COR-L47 (cell line): ENCODE measurements around the gene CLCN1.

Experiments
- DNase-seq: peaks from one replicate; lab custom pipeline; 2025; lab: John Stamatoyannopoulos, UW

The CLCN1 gene

DNA sequence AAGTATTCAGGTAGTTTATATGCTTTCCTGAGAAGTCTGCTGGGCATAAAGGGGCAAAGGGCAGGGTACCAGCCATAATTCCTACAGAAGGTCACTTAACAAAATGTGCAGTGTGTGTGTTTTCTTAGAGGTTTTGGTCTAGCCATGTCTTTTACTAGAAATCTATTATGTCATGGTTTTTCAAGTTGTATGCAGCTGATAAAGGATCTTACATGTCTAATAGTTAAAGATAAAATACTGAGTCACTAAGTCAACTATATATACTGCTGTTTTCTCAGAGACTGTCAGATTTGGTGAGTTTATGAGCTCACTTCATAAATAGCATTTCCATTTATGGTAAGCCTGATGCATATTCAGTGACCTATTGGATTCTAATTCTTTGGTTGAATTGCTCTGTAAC is 20.0 kb upstream of the CLCN1 start:
- DNase-seq: no peak

DNA sequence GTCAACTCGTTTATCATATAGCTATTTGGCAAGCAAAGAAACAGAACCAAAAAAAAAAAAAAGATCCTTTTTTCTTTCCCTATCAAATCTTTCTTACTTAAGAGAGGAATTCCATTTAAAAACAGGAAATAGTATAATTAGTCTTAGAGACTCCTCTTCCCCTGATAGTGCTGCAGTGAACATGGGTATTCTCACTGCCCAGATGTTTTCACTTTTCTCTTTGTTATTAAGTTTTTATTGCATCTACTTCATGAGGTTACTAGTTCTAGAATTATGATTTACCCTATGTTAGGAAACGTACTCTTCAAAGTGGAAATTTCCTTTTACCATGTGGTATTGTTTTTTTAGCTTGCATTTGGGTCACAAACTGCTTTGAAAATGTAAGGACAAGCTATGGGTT is 19.2 kb upstream of the CLCN1 start:
- DNase-seq: no peak

DNA sequence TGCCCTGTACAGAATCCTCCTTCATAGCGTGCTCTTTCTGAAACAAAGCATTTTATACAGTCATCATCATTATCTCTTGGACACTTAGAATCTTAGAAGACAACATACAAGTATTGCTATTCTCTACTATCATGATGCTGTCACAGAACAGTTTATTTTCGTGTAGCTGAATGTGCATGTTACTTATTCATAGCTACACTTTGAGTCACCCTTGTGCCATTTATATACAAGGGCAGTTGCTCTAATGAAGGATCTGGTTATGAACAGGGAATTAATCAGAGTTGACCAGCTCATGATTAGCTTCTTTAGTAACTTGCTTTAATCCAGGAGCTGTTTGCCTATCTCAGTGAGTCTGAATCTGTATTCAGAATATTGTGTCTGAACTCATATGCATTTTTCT is 16.6 kb upstream of the CLCN1 start:
- DNase-seq: no peak

DNA sequence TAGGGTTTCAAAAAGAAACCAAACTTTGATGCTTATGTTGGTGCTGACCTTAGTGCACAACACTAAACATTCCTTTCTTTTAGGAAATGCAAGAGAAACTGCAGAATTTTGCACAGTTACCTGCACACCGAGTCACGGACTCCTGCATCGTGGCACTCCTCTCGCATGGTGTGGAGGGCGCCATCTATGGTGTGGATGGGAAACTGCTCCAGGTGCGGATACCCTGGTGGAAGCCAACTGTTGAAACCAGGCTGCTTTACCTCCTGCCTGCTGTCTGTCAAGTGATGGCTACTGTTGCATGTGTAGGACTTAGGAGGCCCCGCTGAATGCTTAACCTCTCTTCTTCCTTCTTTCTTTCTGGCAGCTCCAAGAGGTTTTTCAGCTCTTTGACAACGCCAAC is 16.1 kb upstream of the CLCN1 start:
- no peak for DNase-seq

DNA sequence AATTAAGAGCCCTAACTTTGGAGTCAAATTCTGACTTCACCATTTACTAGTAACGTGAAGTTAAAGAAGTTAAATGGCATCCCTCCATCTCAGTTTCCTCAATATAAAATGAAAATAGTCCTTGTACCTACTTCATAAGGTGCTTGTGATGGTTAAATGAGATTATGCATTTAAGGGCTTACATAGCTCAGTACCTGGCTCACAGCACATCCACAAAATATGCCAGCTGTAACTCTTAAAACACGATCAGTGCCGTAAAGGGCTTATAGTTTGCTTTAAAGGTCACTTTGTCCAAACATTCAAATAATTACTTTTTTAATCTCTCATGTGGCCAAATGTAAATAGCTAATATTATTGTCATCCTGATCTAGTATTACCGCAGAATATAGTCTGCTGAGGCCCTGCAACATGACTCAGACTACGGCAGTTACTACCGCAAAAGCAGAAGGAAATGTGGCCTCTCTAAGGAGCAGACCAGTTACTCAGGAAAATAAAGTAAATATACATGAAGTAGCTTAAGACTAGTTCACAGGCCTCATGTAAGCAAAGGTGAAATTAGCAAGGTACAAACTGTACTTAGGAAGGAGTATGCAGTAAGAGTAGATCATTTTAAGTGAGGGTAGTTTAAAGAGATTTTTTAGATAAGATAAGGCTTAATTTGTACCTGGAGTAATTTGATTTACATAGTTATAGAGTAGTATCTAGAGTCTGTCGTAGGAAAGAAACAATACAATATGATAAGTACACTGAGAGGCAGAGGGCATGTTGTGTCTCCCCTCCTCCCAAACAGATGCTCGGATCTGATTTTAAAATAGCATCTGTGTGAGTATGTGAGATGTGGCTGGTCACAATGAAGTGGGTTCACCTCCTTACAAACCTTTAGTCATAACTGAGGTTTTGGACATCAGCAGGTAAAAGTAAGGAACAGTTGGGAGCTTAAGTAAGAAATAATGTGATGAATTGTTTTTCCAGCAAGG is 14.7 kb upstream of the CLCN1 start:
- no peak for DNase-seq

DNA sequence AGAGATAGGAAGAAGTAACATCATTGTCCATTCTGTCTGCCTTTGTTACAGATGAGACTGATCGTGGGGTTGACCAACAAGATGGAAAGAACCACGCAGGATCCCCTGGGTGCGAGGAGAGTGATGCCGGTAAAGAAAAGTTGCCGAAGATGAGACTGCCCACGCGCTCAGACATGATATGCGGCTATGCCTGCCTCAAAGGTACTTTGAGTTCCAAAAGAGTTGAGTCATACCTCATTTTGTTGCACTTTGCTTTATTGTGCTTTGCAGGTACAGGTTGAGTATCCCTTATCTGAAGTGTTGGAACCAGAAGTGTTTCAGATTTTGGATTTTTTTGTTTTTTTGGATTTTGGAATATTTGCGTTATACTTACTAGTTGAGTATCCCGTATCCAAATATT is 12.2 kb upstream of the CLCN1 start:
- DNase-seq: no peak

DNA sequence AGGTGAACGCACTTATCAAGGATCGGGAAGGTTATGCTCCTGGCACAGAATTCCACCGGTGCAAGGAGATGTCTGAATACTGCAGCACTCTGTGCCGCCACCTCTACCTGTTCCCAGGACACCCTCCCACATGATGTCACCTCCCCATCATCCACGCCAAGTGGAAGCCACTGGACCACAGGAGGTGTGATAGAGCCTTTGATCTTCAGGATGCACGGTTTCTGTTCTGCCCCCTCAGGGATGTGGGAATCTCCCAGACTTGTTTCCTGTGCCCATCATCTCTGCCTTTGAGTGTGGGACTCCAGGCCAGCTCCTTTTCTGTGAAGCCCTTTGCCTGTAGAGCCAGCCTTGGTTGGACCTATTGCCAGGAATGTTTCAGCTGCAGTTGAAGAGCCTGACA is 11.0 kb upstream of the CLCN1 start:
- DNase-seq: no peak

DNA sequence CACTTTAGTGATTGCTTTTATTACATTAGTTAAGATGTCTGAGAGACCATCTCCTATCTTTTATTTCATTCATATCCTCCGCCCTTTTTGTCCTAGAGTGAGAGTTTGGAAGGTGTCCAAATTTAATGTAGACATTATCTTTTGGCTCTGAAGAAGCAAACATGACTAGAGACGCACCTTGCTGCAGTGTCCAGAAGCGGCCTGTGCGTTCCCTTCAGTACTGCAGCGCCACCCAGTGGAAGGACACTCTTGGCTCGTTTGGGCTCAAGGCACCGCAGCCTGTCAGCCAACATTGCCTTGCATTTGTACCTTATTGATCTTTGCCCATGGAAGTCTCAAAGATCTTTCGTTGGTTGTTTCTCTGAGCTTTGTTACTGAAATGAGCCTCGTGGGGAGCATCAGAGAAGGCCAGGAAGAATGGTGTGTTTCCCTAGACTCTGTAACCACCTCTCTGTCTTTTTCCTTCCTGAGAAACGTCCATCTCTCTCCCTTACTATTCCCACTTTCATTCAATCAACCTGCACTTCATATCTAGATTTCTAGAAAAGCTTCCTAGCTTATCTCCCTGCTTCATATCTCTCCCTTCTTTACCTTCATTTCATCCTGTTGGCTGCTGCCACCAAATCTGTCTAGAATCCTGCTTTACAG is 10.4 kb upstream of the CLCN1 start:
- peak; percentile 17 for DNase-seq

DNA sequence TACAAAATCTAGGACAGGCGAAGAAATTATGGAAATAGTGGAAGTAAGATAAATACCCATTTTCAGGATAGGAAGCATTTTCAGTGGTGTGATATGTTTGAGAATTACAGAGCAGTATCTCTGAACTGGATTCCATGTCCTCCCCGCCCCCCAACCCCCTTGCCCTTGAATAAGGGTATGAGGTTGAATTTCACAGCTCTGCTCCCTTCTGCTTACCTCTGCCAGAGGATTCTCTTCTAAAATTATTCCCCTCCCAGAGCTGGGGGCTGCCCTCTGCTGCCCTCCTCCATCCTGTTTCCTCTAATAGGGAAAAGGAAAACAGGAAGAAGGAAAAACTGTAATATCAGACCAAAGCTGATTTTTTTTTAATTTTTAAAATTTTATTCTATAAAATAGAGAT is 7.3 kb upstream of the CLCN1 start:
- DNase-seq: no peak

DNA sequence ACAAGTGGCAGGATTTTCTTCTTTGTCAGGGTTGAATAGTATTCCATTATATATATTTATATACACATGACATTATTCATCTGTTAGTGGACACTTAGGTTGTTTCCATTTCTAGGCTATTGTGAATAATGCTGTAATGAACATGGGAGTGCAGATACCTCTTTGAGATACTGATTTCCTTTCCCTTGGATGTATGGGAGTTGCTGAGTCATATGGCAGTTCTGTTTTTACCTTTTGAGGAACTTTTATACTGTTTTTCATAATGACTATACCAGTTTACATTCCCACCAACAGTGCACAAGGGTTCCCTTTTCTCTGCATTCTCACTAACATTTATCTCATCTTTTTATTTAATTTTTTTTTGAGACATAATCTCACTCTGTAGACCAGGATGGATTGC is 1.8 kb upstream of the CLCN1 start:
- DNase-seq: no peak

DNA sequence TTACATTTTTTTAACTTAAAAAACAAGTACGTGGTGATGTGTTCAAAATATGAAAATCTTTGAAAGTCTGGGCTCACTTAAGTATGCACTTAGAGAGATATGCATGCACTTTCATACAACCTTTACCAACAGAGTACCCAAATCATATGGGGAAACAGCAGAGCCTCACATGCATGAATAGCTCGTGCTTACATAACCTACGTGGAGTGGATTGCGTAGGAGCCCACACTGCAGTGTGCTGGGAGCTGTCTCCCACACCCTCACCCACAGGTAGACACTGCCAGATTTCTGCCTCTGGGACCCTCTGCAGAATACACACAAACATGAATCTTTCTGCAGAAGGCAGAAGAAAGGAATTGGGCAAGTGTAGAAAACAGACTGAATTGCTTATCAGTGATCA is 581 bp downstream of the CLCN1 start:
- DNase-seq: no peak

DNA sequence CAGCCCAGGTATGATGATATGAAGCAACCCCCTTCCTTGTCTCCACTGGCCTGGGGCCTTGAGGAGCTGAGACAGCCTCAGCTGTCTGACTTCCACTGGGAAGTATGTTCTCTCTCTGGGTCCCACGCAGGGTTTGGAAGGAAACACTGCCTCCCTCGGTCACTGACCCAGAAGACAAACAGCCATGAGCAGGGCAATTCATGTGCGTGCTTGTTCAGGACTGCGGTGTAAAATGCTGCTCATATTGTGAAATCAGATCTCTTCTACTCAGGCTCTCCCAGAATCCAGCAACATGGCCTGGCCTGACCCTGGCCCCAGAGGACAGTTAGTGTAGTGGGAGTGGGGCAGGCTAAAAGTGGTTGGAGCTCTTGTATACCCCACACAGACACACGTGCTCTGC is 2.8 kb downstream of the CLCN1 start:
- DNase-seq: no peak

DNA sequence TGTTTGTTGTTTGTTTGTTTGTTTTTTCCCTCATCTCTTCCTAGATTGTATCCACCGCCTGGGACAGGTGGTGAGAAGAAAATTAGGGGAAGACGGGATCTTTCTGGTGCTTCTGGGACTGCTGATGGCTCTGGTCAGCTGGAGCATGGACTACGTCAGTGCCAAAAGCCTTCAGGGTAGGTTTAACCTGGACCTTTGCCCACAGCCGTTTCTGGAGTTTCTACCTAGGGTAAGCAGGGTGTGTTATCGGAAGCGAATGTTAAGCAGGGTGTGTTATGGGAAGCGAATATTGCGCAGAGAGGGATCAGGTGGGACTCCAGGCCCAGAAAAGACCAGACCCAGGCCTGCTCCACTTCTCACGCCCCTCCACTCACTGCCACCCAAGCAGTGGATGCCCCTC is 4.7 kb downstream of the CLCN1 start:
- DNase-seq: no peak

DNA sequence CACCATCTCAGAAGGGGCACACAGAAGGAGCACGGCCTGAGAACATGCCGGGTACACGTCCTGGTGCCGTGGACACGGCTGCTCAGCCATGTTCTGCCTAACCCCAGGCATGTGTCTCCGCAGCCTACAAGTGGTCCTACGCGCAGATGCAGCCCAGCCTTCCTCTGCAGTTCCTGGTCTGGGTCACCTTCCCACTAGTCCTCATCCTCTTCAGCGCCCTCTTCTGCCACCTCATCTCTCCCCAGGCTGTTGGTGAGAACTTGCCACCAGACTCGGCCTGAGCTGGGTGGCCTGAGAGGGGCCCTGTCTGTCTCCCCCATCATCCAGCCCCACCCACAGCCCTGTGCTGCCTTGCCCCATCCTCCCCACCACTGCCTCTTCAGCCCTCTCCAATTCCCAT is 5.3 kb downstream of the CLCN1 start:
- DNase-seq: no peak

DNA sequence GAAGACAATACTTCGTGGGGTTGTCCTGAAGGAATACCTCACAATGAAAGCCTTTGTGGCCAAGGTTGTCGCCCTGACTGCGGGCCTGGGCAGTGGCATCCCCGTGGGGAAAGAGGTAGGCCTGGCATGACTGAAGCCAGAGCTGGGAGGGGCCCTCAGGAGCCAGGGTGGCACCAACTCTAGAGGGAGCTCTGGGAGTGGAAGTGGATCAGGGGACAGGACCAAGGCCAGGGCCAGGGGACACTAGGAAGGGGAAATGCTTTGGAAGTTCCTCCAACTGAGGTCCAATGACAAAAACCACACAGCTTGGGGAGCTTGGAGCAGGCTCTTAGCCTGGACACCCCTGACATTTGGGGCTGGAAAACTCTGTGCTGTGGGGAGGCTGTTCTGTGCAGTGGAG is 5.8 kb downstream of the CLCN1 start:
- no peak for DNase-seq

DNA sequence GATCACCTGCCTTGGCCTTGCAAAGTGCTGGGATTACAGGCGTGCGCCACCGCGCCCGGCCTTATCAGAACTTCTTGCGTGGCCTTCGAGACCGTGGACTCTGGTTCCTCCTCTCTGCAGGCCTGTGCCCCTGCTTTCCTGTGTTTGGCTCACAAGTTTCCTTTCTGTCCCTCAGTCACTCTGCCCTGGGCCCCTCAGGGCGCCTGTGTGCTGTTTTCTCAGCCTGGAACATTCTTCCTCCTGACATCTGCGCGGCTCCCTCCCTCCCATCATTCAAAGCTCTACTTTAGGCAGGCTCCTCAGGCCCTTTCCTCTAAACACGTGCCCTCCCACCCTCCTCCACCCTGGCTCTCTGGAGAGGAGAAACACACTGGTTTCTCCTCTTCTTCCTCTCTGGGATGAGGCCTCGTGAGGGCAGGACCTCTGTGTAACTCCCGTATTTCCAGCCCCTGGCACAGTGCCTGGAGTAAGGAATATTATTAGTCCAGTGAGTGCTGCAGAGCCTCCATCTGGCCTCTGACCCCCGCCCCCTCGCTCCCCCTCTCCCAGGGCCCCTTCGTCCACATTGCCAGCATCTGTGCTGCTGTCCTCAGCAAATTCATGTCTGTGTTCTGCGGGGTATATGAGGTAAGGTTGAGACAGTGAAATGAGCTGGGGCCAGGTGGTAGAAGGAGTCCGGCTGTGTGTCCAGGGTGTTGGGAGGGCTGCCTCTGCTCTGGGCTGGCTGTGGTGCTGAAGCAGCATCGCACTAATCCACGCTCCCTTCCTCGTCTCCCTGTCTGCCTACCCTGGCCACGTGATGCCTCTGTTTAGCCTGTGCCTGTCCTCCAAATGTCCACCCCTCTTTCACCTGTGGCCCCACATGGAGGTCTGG is 7.1 kb downstream of the CLCN1 start:
- DNase-seq: no peak

DNA sequence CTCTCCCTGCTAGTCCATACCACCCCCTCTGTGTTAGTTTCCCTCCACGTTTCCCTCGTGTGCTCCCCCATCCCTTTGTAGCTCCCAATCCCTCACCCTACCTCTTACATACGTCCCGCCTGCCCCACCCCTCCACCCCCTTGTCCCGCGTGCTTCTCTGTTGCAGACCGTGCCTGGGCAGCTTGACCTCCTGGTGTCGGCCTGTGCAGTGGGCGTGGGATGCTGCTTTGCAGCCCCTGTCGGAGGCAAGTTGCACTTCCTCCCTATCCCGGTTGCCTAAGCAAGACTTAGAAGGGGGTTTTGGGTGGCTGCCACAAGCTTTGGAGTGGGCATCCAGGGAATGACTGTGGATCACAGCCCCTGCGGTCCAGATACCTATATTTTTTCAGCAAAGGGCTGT is 7.7 kb downstream of the CLCN1 start:
- DNase-seq: no peak

DNA sequence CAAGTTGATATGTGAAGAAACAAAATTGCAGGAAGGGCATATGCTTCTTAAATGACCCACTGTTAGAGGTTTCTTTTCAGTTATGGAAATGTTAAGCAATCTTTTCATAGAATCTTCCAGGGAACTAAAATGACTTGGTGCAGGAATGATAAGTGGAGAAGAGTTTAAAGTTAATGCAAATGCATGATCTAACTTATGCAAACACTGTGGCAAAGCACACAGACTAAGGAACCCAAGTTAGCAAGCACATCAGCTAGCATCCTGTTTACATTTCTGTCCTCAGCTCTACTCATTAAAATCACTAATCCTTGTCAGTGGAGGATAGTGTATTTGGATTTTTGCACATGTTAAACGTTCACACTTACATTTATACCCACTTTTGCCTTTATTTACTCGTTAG is 9.3 kb downstream of the CLCN1 start:
- no peak for DNase-seq

DNA sequence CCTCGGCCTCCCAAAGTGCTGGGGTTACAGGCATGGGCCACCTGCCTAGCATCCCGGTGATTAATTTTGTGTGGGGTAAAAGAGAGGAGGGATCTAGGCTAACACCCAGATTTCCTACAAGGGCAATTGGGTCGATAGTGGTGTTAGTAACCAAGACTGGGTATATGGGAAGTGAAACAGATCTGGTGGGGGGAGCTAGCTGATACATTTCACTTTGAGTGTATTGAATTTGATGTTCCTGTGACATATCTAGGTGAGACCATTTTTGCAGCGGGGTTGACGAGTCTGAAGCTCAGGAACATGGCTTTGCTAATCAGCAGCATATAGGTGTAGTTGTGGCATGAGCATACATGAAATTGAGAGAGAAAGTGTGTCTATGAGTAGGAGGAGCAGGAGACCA is 12.0 kb downstream of the CLCN1 start:
- no peak for DNase-seq

DNA sequence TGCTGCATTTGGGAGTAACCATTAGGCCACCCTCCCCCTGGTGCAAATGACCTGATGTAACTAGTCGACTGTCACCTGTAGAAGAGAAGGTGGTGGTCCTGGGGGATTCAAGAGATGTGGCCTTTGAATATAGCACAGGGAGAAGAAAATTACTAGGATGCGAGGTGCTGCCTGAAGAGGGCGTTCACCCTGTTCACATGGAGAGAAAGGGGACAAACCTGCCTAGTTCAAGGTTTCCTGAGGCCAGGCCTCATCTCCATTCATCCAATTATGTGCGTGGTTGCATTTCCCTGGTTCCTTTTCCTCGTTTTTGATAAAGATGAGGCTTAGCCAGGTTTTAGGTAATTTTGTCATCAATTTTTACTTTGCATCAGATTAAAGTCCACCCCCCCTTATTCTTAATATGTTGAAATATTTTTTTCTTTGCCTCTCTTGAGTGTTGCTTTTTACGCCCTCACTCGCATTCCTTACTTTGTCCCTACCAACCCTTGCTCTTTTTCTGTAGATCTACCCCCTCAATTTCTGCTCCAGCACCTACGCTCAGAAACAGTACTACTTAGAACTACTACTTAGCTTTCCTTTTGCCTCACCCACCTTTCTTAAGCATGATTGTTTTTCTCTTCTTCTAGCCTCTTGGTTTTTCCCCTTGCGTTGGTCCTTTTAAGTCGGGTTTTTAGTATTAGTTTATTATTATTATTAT is 13.7 kb downstream of the CLCN1 start:
- no peak for DNase-seq

DNA sequence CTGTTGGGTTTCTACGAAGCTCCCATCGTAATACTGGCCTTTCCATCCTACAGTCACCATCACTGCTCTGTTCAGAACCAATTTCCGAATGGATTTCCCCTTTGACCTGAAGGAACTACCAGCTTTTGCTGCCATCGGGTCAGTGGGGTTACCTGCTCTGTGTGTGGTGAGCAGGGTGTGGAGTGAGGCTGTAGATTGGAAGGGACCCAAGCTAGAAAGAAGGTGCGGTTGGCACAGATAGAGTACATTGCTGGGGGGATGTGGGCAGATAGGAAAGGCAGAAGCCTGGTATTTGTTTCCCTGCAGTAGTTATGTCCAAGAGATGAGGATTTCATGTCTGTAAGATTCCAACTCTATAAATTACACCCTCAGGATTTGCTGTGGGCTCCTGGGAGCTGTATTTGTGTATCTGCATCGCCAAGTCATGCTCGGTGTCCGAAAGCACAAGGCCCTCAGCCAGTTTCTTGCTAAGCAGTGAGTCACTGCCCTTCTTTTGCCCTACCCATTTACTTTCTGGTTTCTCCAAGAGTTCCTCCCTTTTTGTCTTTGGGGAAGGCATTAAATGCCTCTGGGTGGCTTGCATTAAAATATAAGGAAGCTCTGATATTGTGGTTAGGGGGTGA is 15.4 kb downstream of the CLCN1 start:
- no peak for DNase-seq

DNA sequence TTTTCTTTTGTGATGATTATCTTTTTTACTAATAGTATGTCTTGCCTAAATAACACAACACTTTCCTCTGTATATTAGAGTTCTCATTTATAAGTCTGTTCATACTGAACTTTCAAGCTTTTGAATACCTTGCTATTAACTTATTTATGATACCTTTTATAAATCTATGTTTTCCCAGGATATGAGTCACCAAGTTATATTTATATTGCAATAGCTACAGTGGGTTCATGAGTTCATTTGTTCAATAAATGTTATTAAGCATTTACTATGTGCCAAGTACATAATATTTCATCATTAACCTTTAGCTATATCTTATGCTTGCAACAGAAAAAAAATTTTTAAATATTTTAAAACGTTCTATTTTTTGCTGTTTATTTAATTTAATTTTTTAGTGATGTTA is 18.3 kb downstream of the CLCN1 start:
- DNase-seq: no peak
